ENCODE data around the gene GNAT1.
"Not testable (repeated sequence)": the region's sequence is repeated elsewhere in the genome, so short reads cannot be mapped to it uniquely, and the experiment has no call there.

Gene GNAT1

DNA sequence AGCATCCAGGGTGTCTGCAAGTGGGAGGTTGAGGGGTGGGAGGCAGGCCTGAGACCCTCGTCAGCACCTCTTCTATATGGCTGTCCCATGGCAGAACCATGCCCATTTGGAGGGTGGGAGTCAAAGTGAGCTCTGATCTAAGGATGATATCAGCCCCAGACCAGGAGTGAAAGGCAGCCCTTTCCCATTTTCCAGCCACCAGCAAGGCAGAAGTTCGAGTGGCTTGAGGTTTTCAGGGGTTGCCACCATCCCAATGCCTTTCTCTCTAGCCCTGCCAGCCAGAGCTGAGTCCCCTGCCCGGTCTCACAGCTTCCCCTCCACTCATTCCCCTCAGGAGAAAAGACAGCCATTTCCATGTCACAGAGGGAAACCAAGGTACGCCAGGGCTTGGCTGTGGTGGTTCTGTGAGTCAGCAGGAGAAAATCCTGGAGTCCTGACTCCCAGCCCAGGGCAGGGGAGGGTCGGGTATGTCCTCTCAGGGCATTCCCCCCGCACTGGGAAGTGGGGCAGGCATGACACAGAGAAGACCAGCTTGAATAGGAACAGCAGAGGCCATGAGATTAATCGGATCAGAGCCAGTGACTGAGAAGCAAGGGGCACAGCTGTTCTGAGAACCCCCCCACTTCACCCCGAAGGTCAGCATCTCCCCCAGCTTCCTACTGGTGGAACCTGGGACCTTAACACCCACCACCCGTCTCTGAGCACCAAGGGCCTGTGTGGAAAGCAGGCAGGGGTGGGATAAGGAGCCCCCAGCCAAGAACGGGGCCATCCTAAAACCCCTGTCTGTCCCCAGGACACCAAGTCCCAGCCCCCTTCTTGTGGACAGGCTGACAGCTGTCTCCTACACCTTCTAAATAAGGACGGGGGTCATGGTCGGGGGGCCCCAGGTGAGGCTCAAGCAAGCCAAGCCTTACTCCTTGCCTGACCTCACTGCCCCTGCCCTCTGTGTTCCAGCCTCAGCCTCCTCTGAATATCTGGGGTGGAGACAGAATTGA, 12.7 kb downstream of the GNAT1 start:
- DNase-seq, result no peak

DNA sequence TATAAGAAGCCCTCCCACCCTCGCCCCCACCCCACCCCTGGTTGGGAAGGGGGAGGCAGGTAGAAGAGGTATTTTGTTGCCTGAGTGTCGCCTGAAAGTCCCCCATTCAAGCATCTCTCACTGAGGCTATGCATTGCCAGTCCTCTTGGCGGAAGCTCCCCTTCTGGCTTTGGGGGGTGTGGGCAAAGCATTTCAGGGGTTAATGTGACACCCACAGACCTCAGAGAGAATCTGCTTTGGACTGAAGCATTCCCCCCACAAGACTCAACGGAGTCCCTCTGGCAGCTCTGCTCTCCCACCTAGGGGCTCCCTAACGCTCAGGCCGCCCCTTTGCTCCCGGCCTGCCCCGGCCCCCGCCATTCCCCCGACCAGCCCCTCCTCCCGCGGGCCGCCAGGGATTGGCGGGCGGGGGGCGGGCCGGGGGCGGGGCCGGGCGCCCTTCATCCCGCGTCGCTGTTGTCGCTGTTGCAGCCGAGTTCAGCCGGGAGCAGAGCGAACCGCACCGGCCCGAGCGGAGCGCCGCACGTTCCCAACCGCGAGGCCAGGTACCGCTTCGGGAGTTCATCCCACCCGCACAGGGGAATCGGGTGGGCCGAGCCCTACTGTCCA, 13.5 kb downstream of the GNAT1 start, which contains the start of gene SLC38A3:
Gene SLC38A3, plus strand, starts transcription at position 468 of the 609 bp plus-strand sequence. CDS start 8,929 bp downstream, outside the sequence.
- DNase-seq, result peak in 3 of 6 experiments; percentile 19 to 45 (median 39)

DNA sequence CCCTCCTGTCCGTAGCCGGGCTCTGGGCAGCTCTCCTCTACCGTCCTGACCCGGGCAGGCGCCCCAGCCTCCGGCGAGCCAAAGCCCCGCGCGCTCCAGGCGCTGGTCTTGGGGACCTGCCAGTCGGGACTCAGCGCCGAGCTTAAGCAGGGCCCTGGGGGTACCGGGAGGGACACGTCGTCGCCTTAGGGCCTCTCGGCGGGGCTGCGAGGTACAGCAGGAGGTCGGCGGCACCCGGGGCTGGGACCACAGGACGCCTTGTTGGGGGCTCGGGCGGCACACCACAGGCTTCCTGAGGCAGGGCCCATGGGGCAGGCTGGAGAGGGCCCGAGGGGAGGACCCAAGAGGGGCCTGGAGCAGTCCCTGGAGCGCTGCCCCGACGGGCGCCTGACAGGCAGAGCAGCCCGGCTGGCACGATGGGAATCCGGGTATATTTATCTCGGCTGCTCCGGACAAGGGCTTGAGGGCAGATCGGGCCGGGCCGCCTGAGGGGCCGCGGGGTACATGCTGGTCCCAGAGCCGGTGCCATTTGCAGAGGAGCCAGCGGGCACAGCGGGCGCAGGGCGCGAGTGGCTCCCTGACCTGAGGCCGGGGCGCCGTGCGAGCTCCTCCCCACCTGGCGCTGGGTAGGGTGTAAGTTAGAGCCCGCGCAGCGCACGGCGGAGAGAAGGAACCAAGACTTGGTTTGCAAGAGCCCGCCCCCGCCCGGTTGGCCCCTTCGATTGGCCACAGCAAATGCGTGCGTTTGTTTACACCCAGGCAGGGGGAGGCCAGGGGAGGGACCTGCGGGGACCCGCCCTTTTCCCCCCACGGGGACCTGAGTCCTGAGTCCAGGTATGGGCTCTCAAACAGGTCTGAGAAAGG, 14.2 kb downstream of the GNAT1 start:
- DNase-seq, result peak in 4 of 6 experiments; percentile 13 to 45 (median 32)

DNA sequence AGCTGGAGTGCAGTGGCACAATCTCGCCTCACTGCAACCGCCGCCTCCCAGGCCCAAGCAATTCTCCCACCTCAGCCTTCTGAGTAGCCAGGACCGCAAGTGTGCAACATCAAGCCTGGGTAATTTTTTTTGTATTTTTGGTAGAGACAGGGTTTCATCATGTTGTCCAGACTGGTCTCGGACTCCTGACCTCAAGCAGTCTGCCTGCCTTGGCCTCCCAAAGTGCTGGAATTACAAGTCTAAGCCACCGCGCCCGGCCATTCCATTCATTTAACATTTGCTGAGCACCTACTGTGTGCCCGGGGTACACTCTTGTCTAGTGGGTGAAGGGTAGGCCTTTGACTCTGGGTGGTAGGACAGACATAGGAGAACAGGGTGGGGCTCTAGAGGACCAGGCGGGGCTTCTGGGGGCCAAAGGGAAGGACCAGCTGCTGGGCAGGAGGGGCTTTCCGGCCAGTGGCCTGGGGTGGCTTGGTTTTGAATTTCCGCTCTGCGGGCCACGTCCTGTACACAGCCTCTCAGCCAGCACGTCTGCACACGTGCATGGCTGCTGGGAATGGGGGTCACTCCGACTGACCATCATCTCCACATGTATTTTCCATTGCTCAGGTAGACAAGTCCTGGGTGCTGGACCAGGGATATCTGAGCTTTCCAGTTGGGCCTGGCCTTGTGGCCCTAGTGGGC, 16.1 kb downstream of the GNAT1 start:
- DNase-seq, result no peak

DNA sequence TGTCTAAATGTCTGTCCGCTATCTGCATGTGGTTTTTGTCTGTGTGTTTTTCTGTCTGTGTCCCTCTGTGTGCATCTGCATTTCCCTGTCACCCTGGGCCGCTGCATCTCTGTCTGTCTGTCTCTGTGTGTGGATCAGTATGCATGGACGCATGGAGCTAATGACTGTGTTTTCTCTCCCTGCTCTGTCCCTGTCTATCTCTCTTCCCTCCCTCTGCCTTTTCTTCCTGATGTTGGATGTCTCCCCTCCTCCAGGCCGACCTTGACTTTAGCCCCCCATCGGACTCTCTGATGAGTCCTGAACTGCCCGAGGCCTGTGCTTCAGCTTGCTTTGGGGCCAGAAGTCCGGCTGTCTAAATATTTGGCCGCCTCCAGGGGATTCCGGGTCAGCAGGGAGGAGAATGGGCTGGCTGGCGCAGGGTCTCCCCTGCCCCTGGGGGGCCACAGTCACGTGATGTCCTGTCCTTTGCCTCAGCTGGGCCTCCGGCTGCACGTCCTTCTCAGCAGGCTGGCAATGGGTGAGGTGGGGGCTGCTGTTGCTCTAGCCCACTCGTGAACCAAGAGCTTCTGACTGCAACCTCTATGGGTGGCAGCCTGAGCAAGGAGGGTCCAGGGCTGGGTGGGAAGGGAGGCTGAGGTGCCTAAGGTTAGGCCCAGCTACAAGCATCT, 17.4 kb downstream of the GNAT1 start:
- DNase-seq, result no peak

DNA sequence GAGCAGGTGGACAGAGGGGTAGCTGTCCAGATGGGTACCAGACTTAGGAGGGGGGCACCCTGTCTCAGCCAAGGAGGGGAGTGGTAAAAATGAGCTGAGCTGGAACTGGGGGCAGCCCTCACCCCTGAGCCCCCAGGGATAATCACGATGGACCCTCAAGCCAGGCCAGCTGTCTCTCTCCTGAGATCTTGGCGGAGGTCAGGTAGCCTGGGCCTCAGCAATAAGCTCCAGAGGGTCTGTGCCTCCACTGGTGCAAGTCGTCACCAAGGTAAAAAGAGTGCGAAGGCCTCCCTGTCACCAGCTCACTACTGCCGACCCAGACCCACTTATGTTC, 18.7 kb downstream of the GNAT1 start:
- DNase-seq, result no peak

DNA sequence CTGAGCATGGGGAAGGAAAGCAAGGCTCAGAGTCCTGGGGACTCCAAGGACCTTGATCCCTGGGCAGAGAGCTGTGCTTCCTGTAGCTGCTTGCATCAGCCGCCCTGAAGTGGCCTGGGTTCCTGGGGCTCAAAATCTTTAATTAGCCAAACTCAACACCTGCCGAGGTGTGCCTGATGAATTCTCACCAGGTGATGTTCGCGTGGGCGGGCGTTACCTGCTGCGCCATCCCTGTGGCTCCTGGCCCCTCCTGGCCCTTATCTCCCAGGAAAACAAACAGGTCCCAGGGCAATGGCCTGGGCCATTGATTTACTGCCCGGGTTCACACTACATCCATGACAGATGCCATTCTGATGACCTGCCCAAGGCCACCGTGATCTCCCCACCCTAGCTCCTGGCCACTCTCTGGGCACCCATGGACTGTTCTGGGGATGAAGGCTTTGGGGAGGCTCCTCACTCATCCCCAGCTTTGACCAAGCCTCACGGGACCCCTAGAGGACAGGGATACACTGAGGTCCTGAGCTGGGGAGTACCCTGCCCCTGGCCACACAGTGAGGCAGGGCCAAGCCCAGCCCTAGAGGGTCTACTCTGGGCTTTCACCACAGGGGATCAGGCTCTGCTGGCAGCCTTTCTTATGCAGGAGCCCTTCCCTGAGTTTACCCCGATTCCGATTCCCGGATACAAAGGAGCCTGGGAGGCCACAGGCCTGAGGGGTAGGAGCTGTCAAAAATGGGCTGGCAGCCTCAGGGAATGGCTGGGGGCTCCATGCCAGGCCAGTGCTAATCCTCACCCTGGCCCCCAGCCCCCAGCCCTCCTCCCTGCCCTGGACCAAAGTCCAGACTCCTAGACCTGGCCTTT, 19.3 kb downstream of the GNAT1 start:
- no peak for DNase-seq

DNA sequence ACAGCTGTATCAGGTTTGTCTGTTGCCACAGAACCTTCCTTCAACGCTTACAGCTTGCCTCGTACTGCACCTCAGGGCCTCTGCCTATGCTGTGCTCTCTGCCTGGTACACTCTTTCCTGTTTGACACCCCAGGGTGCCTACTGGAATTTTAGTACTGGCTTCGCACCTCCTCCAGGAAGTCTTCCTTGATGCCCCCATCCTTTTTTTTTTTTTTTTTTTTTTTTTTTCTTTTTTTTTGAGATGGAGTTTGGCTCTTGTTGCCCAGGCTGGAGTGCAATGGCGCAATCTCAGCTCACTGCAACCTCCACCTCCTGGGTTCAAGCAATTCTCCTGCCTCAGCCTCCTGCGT, 19.9 kb downstream of the GNAT1 start:
- DNase-seq, result not testable (repeated sequence)

DNA sequence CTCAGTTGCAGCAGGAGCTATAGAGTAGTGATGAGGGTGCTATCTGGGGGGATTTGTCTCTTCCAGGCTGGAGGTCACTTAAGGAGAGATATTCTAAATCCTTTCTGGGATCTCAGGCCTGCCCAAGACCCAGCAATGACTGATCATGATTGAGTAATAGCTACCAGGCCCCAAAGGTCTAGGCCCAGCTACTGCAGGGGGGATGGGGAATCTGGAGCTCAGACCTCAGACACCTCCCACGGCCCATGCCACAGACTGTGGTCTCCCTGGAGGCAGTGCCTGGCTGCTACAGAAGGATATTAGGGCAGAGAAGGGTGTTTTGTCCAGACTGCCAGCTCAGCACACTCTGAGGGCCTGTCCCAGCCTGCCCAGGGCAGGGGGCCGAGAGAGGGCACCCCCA, 20.5 kb downstream of the GNAT1 start:
- DNase-seq, result no peak

DNA sequence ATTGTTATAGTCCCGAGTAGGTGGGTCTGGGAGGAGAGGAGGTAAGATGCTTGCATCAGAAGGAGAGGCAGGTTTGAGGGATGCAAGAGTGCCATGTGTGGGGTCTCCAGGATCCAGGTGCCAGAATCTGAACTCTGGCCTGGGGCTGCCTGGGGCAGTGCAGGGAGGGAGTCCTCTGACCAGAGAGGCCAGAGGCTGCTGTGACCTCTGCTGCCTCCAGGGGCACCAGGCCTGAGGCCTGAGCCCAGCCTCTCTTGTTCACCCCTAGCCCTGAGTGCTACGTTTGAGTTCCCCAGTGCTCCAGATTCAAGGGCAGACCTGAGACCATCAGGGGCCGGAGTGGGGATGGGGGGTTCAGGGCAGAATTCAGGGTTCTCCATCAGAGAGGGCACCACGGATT, 21.1 kb downstream of the GNAT1 start:
- DNase-seq, result no peak

DNA sequence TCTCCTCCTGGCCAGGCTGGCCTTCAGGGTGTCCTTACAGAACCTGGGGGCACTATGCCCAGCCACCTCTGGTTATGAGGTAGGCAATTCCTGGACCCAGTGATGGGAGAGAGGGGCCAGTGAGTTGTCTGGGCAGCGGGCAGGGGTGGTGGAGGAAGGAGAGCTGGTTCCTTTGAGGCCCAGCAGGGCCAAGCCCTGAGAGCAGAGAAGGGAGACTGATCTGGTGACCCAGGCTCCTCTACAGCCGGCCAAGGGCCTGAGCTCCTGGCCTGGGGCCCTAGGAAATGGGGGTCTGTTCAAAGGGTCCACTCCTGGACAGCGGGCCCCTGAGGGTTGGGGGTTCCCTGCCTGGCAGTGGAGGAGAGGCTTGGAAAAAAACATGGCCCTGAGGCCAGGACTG, 21.6 kb downstream of the GNAT1 start:
- DNase-seq, result no peak

DNA sequence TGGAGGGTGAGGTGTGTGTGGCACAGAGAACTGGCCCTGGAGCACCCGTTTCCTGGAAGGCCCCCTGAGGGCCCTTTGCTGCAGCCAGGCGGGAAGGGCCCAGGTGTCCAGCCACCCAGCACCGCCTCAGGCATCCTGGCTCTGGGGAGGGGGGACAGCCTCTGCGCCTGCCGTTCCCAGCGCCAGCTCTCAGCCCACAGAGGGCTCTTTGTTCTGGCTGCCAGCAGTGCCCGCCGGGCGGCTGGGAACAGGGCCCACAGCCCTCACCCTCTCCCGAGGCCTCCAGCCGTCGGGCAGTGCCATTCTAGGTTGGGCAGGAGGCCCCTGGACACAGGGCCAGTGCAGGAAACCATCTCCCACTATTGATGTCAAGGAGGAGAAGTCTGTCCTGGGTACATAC, 22.0 kb downstream of the GNAT1 start:
- no peak for DNase-seq

DNA sequence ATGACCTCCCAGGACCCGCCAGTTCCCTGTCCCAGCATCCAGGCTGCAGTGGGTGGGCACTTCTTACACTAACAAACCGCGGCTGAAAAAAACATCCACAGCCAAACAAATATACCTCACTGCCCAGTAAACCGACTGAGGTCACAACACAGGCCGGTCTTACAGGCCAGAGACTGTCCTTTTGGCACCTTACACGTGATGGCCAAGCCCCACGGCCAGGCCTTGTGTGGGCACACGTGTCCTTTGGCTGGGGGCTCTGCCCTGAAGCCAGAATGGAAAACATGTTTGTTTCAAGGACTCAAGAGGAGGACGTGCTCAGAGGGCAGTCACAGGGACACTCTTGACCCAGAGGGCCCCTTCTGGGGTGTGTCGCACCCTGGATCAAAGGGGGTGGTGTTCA, 23.4 kb downstream of the GNAT1 start:
- DNase-seq, result no peak

DNA sequence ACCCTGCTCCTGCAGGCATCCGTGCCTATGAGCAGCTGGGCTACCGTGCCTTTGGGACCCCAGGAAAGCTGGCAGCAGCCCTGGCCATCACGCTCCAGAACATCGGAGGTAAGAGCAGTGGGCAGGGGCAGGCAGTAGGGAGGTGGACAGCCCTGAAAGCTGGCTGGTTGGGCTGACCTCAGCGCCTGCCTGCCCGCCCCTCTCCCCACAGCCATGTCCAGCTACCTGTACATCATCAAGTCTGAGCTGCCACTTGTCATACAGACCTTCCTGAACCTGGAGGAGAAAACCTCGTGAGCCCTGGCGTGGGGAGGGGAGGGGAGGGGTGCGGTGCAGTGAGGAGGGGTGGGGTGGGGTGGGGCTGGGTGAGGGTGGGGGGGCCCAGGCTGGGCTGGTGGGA, 24.1 kb downstream of the GNAT1 start:
- DNase-seq, result no peak

DNA sequence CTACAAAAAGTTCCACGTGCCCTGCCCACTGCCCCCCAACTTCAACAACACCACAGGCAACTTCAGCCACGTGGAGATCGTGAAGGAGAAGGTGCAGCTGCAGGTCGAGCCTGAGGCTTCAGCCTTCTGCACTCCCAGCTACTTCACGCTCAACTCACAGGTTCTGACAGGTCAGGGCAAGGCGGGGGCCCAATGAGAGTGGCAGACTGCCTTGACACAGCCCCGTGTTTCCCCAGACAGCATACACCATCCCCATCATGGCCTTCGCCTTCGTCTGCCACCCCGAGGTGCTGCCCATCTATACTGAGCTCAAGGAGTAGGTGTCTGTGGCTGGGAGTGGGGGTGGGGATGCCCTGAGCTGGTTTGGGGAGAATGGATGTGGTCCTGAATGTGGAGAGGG, 26.3 kb downstream of the GNAT1 start:
- no peak for DNase-seq

DNA sequence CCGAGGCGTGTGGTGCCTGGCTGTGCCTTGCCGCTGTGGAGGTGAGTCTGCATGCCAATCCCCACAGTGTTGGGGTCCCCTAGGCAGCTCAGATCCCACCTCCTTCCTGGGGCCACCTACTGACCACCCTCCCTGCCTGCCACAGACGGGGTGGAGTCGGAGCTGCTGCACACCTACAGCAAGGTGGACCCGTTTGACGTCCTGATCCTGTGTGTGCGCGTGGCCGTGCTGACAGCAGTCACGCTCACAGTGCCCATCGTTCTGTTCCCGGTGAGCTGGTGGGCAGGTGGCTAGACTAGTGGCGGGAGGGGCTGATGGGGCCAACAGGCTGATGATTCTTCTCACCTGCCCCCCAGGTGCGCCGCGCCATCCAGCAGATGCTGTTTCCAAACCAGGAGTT, 27.0 kb downstream of the GNAT1 start:
- no peak for DNase-seq

DNA sequence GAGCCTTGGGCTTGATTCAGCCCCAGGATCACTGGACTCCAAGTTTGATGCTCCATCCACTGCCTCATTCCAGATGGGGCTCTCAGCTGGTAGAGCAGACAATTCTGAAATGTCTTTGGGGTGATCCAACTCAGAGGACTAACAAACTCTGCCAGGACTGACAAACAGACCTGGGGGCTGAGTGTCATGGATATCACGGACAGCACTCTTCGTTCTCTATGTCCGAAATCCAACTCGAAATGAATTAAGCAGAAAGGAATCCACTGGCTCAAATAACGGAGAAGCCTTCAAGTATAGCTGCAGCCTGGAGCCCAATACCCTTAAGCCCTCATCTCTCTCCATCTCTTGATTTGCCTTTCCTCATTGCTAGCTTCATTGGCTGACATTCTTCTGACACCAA, 27.9 kb downstream of the GNAT1 start:
- no peak for DNase-seq

DNA sequence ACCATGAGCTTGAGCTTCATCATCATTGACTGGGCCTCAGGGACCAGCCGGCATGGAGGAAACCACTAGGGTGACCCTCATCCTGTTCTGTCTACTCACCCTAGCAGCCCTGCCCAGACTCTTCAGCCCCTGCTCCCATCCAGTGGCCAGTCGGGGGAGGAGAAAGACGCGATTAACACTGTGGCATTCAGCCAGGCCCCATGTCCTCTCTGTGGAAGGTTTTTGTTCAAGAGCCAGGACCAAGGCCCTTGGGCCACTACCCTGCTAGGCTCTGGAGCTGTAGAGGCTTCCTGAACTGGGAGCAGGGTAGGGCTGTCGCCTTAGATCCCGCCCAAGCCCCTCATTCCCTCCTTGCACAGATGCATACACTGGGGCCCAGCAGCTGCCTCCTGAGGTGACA, 28.7 kb downstream of the GNAT1 start:
- no peak for DNase-seq

DNA sequence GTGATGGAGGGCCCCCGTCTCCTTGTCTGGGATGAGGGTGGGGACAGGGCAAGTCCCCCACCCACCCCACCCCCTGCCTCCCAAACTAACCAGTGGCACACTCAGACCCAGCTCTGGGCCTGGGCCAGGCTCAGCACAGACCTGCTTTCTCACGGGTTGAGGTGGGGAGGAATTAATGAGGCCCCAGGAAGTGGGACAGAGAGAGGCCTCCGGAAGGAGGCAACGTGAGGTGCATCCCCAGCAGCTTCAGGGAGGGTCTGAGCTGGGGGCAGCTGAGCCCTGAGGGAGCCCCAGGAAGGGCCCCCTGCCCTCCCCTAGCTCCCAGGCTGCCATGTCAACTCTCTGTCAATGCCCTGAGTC, 29.6 kb downstream of the GNAT1 start:
- DNase-seq, result no peak

DNA sequence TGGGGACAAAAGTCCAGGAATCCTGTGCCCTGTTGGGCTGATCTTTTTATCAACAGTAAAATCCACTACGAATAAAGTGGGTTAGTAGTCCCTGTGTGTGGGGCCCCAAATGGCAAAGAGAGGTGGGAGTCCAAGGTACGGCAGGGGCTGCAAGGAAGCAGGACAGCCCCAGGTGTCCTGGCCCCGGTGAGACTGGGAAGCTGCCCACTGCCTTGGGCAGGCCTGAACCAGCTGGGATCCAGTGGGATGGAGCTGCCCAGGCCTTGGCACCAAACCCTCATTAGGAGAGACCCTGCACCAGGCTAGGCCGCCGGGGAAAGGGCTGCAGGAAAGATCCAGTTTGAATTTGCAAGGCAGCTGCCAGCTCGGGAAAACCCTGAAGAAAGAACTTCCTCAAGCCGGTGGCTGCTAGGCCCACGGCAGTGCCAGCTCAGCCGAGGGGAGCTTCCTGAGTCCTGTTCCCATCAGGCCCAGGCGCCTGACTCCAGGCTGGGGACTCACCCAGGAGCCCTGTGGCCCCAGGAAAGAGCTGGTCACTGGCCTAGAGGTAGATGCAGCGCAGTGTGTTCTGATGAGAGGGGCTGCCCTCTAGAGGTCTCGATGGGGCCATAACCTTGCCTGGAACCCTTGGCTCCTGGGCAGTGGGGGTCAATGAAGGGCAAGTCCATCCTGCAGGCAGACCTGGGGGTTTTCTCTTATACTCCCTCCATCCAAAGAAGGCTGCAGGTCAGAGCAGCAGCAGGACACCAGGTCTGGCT, 30.2 kb downstream of the GNAT1 start:
- no peak for DNase-seq

DNA sequence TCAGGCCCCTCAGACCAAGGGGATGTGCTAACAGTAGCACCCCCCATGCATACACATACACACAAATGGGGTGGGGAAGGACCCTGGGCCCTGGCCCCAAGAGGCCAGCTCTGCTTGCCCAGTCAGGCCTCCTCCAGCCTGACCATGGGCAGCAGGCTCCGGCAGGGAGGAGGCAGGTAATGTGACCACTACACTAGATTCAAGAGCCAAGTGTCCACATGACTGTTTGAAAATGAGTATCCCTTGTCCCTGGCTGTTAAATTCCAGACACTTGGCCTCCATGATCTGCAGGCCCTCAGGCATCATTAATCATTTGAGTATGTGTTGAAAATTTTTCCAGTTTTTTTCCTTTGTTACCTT, 30.7 kb downstream of the GNAT1 start:
- no peak for DNase-seq

Measured in stimulated activated naive CD4-positive, alpha-beta T cell (primary cell).